ENCODE results near the gene ZNF12.
"Not testable (repeated sequence)": the region's sequence is repeated elsewhere in the genome, so short reads cannot be mapped to it uniquely, and the experiment has no call there.

Gene ZNF12

DNA sequence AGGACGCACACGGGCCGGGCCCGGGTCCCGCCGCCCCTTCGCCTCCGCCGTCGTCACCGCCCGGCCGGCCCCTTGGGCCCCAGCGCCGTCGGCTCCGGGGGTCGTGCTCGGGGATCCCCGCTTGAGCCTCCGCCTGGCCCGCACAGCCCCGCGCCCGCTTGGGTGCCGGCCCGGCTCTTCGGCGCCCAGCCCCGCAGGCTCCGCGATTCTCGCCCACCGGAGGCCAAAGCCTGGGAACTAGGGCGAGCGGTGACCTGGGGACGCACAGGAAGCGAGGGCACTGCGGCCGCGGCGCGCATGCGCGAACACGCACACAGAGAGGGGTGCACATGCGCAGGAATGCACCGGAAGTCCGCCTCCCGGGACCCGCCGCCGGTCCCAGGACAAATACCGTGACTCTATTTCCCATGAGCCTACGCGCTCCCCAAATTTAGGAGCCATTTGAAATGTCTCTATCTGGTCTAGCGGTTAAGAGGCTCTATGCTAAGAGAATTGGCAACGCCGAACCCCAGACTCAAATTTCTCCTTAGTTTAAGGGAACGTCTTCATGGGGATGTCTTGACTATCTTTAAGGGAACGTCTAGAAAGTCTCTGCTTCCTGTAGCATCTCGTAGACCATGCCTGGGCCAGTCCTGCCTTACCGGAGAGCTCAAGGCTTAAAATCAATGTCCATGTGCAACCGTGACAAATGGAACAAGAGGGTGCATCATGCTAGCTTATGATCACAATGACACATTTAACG, at the start of gene ZNF12:
ZNF12 (minus strand) TSS at position 282 of the 742 bp plus-strand sequence. CDS start 1,774 bp downstream, outside the sequence.
- DNase-seq (ENCODE audit: low read depth in 2 of 2): peak; percentile 89 to 94

DNA sequence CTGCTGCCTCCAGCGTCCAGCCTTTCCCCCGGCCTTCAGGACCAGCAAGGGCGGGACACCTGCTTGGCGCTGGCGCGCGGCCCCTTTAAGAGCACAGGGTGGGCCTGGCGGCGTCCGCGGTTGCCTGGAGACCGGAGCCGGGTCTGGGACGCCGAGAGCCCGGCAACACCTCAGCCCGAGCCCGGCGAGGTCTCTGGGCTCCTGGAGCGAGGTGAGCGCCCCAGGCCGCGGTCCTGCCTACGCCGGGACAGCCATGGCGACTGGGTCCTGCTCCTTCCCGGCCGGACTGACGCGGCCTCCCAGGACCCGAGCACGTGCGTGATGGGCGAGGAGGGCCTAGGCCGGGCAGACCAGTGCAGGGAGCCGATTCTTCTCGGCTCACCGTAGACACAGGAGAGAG, 47.2 kb upstream of the ZNF12 start, which contains the start of gene RSPH10B2:
RSPH10B2 (plus strand) TSS at position 140 of the 400 bp plus-strand sequence. CDS start 3,575 bp downstream, outside the sequence.
- not testable (repeated sequence) for DNase-seq (ENCODE audit: low read depth in 2 of 2)

DNA sequence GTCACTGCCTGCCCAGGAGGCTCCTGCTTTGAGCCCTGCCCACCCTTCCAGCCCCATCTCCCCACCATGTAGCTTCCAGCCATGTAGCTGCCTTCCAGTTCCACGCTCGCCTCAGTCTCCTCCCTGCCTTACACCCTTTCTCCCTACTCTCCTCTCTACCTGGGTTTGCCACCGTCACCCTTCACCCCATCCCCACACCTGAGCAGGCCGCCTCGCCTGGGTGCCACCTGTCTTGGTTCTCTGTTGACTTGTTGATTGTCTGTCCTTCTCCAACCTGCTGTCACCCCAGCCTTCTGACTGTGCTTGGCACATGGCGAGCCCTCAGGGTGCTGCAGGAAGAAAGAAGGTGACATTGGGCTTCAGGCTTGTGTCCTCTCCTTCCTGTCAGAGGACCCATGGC, 43.4 kb upstream of the ZNF12 start:
- not testable (repeated sequence) for DNase-seq (ENCODE audit: low read depth in 2 of 2)

DNA sequence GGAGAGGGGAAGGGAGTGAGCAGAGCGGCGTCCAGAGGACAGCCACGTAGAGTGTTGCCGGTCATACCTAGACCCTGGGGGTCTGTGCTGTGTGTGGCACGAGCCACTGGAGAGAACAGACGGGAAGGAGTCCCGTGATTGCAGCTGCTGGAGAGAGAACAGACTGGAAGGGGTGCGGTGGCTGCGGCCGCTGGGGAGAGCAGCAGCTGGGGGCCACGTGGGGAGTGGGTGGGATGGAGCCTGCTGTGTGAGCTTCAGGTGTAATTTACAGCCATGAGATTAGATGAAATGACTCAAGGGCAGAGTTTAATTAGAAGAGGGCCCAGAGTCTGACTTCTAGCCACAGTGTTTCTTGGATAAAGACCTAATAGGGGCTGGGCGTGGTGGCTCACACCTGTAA, 42.6 kb upstream of the ZNF12 start:
- DNase-seq (ENCODE audit: low read depth in 2 of 2): not testable (repeated sequence)

DNA sequence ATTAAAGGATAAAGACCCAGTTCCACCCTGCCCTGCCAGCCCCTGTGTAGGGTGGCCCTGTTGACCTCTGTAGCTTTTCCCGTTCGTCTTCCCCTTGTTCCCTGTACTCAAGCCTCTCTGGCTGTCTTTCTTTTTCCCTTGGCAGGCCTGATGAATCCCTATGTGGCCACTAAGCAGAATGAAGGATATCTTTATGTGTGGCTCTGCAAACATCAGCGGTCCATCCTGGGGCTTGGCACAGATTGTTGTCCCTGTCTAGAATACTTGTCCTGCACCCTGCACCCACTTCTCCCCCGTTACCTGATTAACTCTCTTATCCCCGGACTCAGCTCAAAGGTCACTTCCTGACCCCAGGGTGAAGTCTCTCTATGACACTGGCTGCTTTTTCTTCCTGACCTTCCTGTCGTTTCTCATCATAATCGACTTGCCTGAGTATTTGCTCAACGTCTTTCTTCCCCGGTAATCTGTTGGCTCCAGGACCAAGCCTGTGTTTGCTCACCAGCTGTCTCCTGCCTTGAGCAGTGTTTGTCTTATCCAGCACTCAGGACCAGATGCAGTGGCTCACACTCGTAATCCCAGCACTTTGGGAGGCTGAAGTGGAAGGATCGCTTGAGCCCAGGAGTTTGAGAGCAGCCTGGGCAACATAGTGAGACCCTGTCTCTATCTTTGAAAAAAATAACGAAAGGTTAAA, 37.8 kb upstream of the ZNF12 start:
- DNase-seq (ENCODE audit: low read depth in 2 of 2): not testable (repeated sequence)

DNA sequence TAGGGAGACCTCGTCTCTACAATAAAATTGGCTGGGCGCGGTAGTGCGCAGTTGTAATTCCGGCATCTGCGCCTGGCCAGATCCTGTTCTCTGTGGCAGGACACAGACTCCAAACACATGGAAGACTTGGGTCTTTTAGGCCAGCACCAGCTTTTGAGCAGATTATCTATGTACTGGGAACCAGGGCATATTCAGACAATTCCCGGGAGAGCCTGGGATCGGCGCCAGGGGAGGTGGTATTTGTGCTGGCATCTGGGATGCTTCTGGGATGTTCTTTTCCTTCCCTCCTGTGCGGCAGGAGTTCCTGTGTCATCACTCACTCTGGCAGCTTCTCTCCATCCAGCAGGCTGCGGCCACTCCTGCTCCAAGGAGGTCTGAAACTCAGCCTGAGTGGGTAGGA, 31.7 kb upstream of the ZNF12 start:
- not testable (repeated sequence) for DNase-seq (ENCODE audit: low read depth in 2 of 2)

DNA sequence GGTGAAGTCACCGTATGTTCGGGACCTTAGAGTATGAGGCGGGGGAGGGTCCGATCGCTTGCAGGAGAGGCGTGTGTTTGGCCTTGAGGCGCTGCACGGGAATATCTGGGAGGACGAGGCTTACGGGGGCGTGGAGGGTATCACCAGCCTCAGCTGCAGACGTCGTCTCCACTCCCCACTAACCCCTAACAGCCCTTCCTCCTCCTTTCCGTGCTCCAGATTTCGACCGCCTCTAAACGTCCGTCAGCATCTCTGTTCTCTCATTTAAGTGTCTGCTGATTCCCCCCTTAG, 23.5 kb upstream of the ZNF12 start:
- DNase-seq (ENCODE audit: low read depth in 2 of 2): no peak

DNA sequence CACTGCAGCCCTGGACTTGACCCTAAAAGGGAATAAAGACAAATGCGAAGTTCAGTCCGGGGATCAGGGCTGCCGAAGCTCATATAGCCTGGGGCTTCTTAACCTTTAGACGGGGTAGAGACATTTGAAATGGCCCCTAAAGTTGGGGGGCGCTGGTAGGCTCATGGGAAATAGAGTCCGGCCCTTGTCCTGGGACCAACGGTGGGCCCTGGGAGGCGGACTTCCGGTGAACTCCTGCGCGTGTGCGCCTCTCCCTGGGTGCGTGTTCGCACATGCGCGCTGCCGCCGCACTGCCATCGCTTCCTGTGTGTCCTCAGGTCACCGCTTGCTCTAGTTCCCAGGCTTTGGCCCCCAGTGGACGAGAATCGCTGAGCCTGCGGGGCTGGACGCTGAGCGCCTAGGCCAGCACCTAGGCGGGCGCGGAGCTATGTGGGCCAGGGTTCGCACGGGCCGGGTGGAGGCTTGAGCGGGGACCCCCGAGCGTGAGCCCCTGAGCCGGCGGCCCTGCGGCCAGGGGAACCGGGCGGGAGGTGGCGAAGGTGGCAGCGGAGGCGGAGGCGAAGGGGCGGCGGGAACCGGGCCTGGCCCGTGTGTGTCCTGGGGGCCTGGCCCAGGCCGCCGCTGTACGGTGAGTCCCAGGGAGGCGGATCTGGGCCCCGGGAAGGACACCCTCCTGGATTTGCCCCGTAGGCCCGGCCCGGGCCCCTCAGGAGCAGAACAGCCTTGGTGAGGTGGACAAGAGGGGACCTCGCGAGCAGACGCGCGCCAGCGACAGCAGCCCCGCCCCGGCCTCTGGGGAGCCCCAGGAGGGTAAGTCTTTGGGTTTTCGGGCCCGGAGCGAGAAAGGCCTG, 23.0 kb upstream of the ZNF12 start:
- DNase-seq (ENCODE audit: low read depth in 2 of 2): peak; percentile 66 to 69

DNA sequence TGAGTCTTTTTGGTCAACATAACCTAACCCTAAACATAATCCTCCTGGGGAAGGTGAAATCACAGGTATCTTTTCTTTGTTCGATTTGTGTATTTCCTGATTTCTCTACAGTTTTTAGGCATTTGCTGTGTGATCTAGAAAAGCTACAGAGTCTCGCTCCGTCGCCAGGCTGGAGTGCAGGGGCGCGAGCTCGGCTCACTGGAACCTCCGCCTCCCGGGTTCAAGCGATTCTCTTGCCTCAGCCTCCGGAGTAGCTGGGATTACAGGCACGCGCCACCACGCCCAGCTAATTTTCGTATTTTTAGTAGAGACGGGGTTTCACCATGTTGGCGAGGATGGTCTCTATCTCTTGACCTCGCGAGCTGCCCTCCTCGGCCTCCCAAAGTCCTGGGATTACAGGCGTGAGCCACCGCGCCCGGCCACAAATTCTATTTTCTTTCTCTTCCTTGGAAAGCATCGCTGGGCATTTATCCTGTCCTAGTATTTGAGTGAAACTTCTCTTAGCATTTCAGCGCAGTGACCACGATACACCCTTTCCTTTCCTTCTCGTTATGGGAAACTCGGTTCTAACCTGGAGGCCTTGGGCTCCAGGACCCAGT, 22.2 kb upstream of the ZNF12 start:
- DNase-seq (ENCODE audit: low read depth in 2 of 2): not testable (repeated sequence)

DNA sequence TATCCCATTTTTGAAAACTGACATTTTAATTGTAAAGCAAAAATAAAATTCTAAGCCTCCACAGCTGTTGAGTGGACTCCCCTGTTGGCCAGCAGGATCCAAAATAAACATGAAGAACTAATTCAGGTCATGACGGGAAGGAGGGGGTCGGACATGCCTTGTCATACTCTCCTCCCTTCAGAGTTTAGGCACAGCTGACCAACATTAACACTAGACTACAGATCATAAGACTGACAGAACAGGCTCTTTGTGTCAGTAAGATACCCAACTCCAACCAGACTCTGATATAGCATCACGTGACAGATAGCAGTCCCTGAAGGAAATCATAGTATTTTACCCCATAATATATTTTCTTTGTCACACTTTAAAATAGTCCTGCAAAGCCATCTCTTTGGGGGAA, 20.9 kb upstream of the ZNF12 start:
- no peak for DNase-seq (ENCODE audit: low read depth in 2 of 2)

DNA sequence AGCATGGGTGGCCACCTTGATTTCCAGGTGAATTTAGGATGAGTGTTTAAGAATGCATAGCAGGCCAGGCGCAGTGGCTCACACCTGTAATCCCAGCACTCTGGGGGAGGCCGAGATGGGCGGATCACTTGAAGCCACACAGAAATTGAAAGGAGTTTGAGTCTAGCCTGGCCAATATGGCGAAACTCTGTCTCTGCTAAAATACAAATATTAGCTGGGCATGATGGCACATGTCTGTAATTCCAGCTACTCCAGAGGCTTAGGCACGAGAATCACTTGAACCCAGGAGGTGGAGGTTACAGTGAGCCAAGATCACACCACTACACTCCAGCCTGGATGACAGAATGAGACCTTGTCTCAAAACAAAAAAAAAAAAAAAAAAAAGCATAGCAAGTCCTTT, 19.6 kb upstream of the ZNF12 start:
- not testable (repeated sequence) for DNase-seq (ENCODE audit: low read depth in 2 of 2)

DNA sequence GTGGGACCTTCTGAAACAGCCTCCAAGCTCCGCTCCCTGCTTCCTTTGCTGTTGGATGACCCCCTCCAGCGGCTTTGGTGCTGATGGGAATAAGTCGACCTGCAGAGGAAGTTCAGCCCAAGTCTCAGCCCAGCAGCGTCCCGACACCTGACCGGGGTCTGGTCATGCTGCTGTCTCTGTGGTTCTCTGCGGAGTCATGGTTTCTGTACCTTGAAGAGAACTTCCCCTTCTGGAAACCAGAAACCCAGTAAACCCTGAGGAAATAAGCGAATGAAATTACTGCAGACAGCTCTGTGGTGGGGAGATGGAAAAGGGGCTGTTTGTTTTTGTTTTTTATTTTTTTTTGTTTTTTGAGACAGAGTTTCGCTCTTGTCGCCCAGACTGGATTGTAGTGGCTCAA, 18.3 kb upstream of the ZNF12 start:
- no peak for DNase-seq (ENCODE audit: low read depth in 2 of 2)

DNA sequence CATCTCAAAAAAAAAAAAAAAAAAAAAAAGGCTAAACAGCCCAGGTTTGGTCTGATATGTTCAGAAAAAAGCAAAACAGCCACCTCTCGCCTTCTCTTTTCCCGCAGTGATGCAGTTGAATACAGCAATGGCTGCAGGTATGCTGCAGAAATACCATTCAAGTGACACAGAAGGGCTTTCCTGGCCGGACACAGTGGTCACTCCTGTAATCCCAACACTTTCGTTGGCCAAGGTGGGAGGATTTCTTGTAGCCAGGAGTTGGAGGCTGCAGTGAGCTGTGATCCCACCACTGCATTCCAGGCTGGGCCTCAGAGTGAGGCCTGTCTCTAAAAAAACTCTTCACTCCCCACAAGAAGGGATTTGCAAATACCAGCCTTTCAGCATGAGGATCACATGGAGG, 17.6 kb upstream of the ZNF12 start:
- not testable (repeated sequence) for DNase-seq (ENCODE audit: low read depth in 2 of 2)

DNA sequence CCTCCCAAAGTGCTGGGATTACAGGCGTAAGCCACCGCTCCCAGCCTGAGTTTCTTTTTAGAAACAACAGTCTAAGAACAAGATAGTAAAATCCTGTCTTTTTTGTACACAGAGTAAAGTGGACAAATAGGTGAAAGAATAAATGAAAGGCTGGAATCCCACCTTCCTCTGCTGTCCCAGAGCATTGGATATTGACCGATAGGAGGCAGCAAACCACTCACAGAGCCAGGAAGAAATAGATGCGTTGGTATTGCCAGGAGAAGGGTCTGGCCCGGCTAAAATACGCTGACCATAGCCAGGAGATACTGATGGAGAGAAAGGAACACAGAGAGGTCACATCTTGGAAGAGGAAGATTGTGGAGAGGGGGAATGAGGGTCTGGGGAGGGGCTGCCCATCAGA, 11.4 kb upstream of the ZNF12 start:
- no peak for DNase-seq (ENCODE audit: low read depth in 2 of 2)

DNA sequence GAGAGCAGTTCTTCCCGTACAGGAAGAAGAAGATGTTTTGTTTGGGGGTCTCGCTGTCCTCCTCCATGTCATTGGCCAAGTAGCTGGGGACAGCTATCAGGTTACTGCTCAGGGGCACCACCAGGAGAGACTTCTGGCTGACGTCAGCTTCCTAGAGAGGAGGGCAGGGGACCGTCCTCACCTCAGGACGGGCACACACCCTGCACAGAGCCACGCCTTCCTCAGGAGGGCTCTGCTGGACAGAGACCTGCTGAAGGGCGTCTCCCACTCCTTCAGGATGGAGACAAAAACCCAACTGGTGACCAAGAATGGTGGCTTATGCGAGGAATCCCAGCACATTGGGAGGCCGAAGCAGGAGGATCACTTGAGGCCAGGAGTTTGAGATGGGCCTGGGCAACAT, 9.2 kb upstream of the ZNF12 start:
- not testable (repeated sequence) for DNase-seq (ENCODE audit: low read depth in 2 of 2)

DNA sequence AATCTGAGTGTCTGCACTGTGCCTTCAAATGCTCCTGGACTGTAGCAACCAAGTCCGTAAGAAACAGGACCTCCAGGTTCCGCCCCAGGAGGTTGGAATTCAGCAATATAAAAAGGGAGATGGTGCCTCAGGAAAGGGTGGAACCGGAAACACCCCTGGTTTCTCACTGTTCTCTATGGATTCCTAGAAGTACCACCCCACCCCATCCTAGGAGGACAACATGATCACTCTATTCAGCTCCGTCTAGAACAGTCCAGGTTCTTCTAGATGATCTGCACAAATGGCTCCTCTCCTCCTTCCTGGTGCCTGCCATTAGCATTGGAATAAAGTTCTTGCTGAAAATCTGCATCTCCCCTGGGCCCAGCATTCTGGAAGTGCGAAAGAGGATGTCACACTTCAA, 7.6 kb upstream of the ZNF12 start:
- no peak for DNase-seq (ENCODE audit: low read depth in 2 of 2)

DNA sequence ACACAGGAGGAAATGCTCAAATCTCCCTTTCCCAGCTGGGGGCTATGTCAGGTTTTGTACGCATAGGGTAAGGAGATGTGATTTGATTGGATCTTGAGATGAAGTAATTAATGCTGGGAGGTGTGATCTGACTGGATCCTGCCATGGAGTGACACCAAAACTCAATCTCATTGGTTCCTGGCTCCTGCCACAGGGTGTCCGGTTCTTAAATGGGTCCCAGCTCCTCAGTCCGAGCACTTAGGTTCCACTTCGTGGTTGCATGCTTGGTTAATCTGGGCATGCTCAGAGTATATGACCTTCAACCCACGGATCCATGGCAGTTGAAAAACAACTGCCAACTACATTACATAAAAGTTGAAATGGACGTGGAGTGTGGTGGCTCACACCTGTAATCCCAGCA, 3.1 kb upstream of the ZNF12 start:
- no peak for DNase-seq (ENCODE audit: low read depth in 2 of 2)

DNA sequence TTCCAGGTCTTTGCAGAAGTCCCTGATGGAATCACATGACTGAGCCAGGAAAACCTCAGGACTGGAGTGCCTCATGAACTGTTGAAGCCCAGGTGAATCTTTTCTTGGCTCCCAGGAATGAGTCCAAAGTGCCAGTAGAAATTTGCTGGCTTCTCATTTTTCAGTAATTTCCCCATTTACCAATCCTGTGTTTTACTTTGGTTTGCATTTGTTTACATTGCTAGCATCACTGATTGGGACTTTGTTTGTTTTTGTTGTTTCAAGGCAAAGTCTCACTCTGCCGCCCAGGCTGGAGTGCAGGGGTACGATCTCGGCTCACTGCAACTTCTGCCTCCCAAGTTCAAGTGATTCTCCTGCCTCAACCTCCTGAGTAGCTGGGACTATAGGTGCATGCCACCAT, 1.6 kb upstream of the ZNF12 start:
- no peak for DNase-seq (ENCODE audit: low read depth in 2 of 2)

DNA sequence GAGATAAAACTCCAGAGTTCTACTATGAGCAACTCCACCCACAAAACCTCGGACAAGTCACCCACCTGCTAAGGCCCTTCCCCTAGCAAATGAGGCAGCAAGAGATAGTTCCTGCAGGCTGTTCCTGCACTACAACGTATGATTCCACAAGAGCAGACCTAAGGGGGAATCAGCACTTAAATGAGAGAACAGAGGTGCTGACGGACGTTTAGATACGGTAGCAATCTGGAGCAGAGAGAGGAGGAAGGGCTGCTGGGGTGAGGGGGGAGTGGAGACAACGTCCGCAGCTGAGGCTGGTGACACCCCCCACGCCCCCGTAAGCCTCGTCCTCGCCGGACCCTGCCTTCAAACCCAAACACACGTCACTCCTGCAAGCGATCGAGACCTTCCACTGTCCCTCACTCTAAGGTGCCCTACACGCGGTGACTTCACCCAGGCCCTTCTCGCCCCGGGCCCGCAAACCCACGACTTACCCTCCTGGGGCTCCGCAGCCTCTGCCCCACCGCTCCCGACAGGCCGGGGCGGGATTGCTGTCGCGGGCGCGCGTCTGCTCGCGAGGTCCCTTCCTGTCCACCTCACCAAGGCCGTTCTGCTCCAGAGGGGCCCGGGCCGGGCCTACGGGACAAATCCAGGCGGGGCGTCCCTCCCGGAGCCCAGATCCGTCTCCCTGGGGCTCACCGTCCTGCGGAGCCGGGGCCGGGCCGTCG, 635 bp downstream of the ZNF12 start:
- DNase-seq (ENCODE audit: low read depth in 2 of 2): peak in 1 of 2 donors; percentile 11

DNA sequence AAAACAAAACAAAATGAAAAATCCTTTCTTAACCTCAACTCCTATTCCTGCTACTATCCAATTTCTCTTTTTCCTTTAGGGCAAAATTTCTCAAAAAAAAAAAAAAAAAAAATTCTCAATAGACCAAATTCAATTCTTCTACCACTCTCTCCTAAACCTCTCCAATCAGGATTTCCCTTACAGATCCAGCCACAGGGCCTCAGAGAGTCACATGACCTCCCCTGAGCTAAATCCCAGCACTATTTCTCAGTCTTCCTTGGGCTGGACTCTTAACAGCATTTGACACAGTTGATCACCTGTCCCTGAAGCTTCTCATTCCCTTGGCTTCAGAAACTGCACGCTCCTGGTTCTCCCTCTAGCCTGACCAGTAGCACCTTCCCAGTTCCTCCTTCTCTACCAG, 4.9 kb downstream of the ZNF12 start:
- DNase-seq (ENCODE audit: low read depth in 2 of 2): no peak

DNA sequence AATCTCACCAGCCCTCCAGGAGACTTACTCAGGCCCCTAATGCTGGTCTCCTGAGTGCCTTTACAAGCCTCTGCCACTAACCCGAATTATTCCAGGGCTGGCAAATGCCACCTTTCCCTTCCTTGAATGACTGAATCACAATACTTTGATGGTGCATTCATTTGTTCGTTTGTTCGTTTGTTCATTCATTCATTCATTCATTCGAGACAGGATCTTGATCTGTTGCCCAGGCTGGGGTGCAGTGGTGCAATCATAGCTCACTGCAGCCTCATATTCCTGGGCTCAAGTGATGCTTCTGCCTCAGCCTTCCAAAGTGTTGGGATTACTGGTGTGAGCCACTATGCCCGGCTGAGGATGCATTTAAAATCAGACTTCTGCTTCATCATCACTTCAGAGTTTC, 6.0 kb downstream of the ZNF12 start:
- DNase-seq (ENCODE audit: low read depth in 2 of 2): no peak
